Skeletal muscle tissue (tissue), 4 donors: ENCODE data around the gene VPS26B. TPM values are rescaled to one million over a fixed set of nuclear protein-coding genes. Genes with fewer than 3 reads are reported as not detected.

Source experiments
- H3K27ac ChIP-seq: one replicate; pipeline ENCODE4 v1.7.0; 2013; ENCODE audit warnings: mild to moderate bottlenecking, low read depth, low read length, inconsistent platforms
- H3K27me3 ChIP-seq, 3 donors: one replicate each; pipeline ENCODE4 v1.7.0; 2013; ENCODE audit warnings: low read length in 3 of 3; ENCODE audit not compliant: control insufficient read depth in 3 of 3, insufficient read depth in 3 of 3
- H3K36me3 ChIP-seq, 3 donors: one replicate each; pipeline ENCODE4 v1.7.0; 2013; ENCODE audit warnings: low read length in 3 of 3; ENCODE audit not compliant: control insufficient read depth in 3 of 3, insufficient read depth in 3 of 3
- H3K4me1 ChIP-seq, 3 donors: one replicate each; pipeline ENCODE4 v1.7.0; 2013; ENCODE audit warnings: low read length in 3 of 3, mild to moderate bottlenecking in 3 of 3; ENCODE audit not compliant: control insufficient read depth in 3 of 3, insufficient read depth in 3 of 3
- H3K4me3 ChIP-seq, 3 donors: one replicate each; pipeline ENCODE4 v1.7.0; 2013; ENCODE audit warnings: low read length in 3 of 3
- H3K9ac ChIP-seq, 3 donors: one replicate each; pipeline ENCODE4 v1.7.0; 2013; ENCODE audit warnings: low read length in 3 of 3, mild to moderate bottlenecking in 3 of 3, moderate library complexity in 2 of 3, low read depth in 1 of 3
- H3K9me3 ChIP-seq, 3 donors: one replicate each; pipeline ENCODE4 v1.7.0; 2013; ENCODE audit warnings: low read length in 3 of 3; ENCODE audit not compliant: control insufficient read depth in 3 of 3
- total RNA-seq: library from RNA; depleted of rRNA; stranded (reverse); fragments of >200 nt; gene quantifications from one replicate; pipeline ENCODE4 v1.2.3, GENCODE V29; 2014
- donor health status: Osteomylitis.

VPS26B gene
- total RNA-seq, 1 donor from 2014 or later: 19.8 TPM

DNA sequence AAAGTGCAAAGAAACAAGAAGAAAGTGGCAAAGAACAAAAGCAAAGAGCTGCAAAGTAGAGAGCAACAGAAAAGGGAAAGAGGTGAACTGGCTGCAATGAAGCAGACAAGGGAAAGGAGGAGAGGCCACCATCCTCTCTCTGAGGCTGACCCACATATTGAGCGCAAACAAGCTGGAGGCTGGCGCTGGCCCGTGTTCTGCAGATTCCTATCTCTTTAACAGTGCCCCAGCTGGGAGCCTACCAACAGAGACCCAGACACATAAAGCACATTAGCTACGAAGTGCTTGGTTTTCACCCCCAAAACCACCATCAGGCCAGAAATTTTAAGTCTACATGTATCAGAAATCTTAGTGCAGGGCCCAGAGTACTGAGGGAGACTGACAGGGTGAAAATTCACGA is 18.3 kb upstream of the VPS26B start:
- Histone ChIP-seq H3K27ac (no peak overlapping the region), H3K9me3 (no peaks in the 10 kb centered on the region), H3K9ac (no peak overlapping the region), H3K4me3 (no peak overlapping the region), H3K27me3 (no peaks in the 10 kb centered on the region), H3K4me1 (no peaks in the 10 kb centered on the region), H3K36me3 (peaks cover 23 to 59% (median 46%) of the 10 kb centered on the region in 3 donors)

GRCh38 chr11:134207538-134208239 is 16.8 kb upstream of the VPS26B start:
- Histone ChIP-seq H3K27ac (no peak overlapping the region), H3K9me3 (no peaks in the 10 kb centered on the region), H3K4me1 (no peaks in the 10 kb centered on the region), H3K4me3 (no peak overlapping the region), H3K9ac (no peak overlapping the region), H3K36me3 (peaks cover 12 to 46% (median 36%) of the 10 kb centered on the region in 3 donors), H3K27me3 (no peaks in the 10 kb centered on the region)

DNA sequence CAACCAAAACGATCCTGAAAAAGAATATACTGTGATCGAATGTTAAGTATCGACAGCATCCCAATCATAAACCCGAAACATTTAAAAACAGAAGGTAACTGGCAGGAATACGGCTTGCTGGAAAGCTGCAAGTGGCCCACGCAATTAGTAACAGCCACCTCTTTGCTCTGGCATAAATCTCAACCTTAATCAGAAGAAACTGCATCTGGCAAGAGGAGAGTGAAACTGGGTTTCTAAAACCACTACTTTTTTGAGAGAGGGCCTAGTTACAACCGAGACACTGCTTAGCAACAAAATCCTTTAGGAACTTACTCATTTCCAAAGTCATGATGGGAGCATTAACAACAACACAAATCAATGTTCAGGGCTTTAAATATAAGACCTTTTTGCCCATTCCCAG is 8.6 kb upstream of the VPS26B start:
- Histone ChIP-seq H3K27ac (no peak overlapping the region), H3K9ac (no peak overlapping the region), H3K27me3 (no peaks in the 10 kb centered on the region), H3K4me3 (no peak overlapping the region), H3K4me1 (no peaks in the 10 kb centered on the region), H3K36me3 (peaks cover 2 to 20% (median 20%) of the 10 kb centered on the region in 3 donors), H3K9me3 (no peaks in the 10 kb centered on the region)

DNA sequence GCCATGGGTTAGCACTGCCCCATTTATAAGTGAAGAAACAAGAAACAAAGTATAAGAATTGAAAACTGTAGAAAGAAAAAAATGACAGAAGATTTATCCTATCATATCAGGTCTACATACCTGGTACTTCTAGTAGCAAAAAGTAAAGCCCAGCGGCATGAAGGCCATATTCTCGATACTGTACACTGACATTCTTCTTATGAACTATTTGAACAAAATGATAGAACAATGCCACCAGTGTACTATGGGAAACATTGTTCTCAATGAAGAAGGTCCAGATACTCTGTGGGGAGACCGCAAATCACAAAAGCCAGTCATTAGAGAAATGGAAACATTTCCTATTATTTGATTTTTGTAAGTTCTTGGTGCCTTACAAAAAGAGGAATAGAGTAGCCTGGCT is 7.7 kb upstream of the VPS26B start:
- H3K4me3 ChIP-seq: no peak overlapping the region
- H3K4me1 ChIP-seq: no peaks in the 10 kb centered on the region
- H3K27me3 ChIP-seq: no peaks in the 10 kb centered on the region
- H3K9me3 ChIP-seq: no peaks in the 10 kb centered on the region
- no peak overlapping the region for H3K9ac ChIP-seq
- peaks cover 2 to 20% (median 20%) of the 10 kb centered on the region in 3 donors for H3K36me3 ChIP-seq
- no peak overlapping the region for H3K27ac ChIP-seq

DNA sequence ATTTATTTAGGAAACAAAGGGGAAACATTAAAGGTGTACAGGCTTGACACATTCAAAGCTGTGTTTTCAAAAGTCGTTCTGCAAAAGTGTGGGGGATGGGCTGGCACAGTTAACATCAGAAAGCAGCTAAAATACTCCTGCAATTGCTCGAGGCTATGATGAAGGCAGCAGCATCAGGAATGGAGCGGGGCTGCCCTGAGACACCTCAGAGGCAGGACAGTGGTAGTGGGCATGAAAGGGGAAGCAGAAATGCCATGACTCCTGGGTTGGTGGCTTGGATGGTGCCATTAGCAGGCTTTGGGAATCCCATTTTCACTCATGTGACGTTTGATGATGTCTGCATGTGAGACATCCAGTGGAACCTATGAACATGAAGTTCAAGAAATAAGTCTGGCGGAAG is 1.4 kb upstream of the VPS26B start:
- H3K9ac ChIP-seq: peak overlapping the region; percentile 66 to 96 (median 84)
- H3K27me3 ChIP-seq: no peaks in the 10 kb centered on the region

DNA sequence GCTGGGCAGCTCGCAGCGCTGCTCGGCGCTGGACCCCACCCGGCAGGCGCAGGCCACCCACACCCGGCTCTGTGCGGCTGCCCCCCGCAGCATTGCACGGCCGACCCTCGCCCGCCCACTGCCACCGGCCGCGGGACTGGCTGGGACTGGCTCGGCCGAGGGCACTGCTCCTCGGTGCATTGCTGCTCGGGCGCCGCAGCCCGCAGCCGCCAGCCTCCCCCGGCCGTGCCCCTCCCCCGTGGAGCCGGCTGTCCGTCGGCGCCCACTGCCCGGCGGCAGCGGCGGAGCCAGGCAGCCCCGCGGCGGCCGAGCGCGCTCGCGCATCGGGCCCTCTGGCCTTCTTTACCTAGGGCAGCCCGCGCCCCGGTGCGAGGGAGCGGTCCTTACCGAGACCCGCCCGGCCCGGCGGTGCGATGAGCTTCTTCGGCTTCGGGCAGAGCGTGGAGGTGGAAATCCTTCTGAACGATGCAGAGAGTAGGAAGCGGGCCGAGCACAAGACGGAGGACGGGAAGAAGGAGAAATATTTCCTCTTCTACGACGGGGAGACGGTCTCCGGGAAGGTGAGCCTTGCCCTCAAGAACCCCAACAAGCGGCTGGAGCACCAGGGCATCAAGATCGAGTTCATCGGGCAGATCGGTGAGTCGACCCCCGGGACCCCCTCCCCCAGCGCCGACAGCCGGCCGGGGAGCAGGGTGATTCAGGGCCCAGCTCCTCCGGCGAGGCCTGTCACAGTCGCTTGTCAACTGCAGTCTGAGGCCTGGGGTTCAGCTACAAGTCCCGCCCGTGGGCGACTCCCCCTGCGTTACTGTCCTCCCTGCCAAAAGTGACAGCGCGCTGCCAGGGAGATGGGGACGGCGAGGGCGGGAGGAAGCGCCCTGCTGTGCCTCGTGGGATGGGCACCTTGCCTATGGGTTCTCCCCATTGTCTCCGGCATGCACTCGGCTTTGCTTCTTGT is 516 bp downstream of the VPS26B start:
- Histone ChIP-seq H3K9ac (peak overlapping the region; percentile 82 to 96 (median 86)), H3K27me3 (no peaks in the 10 kb centered on the region), H3K4me1 (peaks cover 24 to 44% (median 33%) of the 10 kb centered on the region in 3 donors), H3K9me3 (no peaks in the 10 kb centered on the region), H3K36me3 (peaks cover 0 to under 1% (median 0%) of the 10 kb centered on the region in 3 donors), H3K27ac (peak overlapping the region; percentile 97), H3K4me3 (peak overlapping the region; percentile 90 to 98 (median 92))

More for the DNA sequence above, 1.4 kb upstream of the VPS26B start:
- Histone ChIP-seq H3K9me3 (no peaks in the 10 kb centered on the region), H3K4me1 (peaks cover 24 to 39% (median 28%) of the 10 kb centered on the region in 3 donors), H3K4me3 (peak overlapping the region; percentile 90 to 98 (median 98)), H3K27ac (no peak overlapping the region), H3K36me3 (peaks cover 2 to 9% (median 9%) of the 10 kb centered on the region in 3 donors)

DNA sequence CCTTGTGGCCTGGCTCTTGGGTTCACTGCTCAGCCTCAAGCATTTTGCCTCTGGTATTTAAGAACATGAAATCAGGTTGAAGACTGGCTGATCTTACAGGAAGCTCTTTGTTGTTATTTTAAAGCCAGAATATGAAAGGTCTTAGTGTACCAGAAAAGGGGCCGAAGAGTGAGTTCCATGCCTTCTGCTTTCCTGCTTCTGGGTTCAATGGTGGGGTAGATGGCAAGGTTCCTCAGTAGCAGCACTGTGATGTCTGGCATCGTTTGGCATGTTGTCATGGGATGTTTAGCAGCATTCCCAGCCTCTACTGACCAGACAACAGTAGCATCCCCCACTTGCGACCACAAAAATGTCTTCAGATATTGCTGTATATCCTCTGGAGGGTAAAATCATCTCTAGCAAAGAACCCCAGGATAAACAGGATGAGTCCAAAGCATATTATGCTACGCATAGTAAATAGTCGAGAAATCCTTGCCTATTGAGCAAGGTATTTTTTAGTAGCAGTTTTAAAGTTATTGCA is 2.4 kb downstream of the VPS26B start:
- peak overlapping the region in 2 of 3 donors; percentile 28 to 37 for H3K9ac ChIP-seq
- peaks cover 0 to 3% (median 0%) of the 10 kb centered on the region in 3 donors for H3K36me3 ChIP-seq
- H3K4me3 ChIP-seq: no peak overlapping the region
- H3K9me3 ChIP-seq: no peaks in the 10 kb centered on the region
- peaks cover 32 to 52% (median 33%) of the 10 kb centered on the region in 3 donors for H3K4me1 ChIP-seq
- no peaks in the 10 kb centered on the region for H3K27me3 ChIP-seq
- no peak overlapping the region for H3K27ac ChIP-seq

DNA sequence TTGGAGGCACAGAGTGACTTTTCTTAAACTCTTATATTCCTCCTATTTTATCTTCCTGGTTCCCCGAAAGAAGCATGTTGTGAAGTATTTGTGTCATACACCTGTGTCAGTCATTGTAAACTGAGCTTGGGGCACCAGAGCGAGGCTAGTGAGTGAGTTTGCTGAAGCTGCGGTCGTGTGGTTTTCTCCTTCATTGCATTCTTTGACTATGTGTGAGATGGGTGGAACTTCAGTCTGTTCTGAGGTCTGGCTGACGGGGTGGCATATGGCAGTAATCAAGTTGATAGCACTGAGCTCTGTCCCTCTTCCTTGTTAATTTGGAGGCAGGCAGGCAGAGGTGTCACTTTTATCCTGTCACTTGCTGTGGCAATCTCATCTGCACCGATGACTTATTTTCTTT is 4.2 kb downstream of the VPS26B start:
- Histone ChIP-seq H3K9ac (no peak overlapping the region), H3K36me3 (peaks cover 0 to 3% (median 0%) of the 10 kb centered on the region in 3 donors), H3K9me3 (no peaks in the 10 kb centered on the region), H3K27me3 (no peaks in the 10 kb centered on the region), H3K27ac (no peak overlapping the region), H3K4me3 (no peak overlapping the region), H3K4me1 (peaks cover 25 to 54% (median 25%) of the 10 kb centered on the region in 3 donors)

DNA sequence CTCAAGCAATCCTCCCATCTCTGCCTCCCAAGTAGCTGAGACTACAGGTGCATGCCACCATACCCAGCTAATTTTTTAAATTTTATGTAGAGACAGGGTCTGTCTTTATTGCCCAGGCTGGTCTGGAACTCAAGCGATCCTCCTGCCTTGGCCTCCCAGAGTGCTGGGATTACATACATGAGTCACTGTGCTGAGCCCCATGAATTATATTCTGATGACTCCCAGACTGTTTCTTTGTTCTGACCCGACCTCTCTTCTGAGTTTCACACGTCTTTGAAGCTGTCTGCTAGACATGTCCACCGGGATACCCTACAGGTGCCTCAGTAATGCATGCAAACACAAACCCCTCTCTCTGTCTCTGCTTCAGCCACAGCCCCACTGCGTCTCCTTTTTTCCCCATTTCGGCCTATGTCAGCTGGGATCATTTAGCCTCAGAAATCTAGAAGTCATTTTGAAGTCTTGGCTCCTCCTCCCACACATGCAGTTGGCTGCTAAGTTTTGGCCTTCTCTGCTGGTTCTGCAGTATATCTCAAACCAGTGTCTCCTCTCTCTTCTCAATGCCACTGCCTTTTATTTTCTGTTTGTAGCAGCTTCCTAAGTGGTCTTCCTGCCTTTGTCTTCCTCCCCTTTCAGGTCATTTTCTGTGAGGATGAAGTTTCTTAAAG is 4.8 kb downstream of the VPS26B start:
- H3K36me3 ChIP-seq: peaks cover 0 to 3% (median 2%) of the 10 kb centered on the region in 3 donors
- no peak overlapping the region for H3K4me3 ChIP-seq
- no peak overlapping the region for H3K27ac ChIP-seq
- no peaks in the 10 kb centered on the region for H3K9me3 ChIP-seq
- no peak overlapping the region for H3K9ac ChIP-seq
- peaks cover 25 to 54% (median 25%) of the 10 kb centered on the region in 3 donors for H3K4me1 ChIP-seq
- H3K27me3 ChIP-seq: no peaks in the 10 kb centered on the region
